ENCODE results near the gene GP2. TPM values are rescaled to one million over a fixed set of nuclear protein-coding genes. Genes with fewer than 3 reads are reported as not detected.

GP2 gene
- total and polyA plus RNA-seq, 2 donors (not counting 1 experiment from before 2014, with no cell fraction given) = not detected

GRCh38 chr16:20355114-20355782 lies 27.9 kb upstream of the GP2 start:
- Mint-ChIP-seq H3K4me3 (no peak overlapping the region), H3K27me3 (peaks cover 12% of the 10 kb centered on the region), H3K4me1 (no peaks in the 10 kb centered on the region), H3K27ac (no peak overlapping the region), H3K9me3 (ENCODE audit: insufficient read depth) (peaks cover 2% of the 10 kb centered on the region)
- DNase-seq (no peak), ATAC-seq (ENCODE audit: low read depth) (no peak)
- ChIA-PET CTCF (no interaction called here), POLR2A (no interaction called here)
- 62% methylated on average over 5 of the region's 7 CpGs for WGBS (ENCODE audit: insufficient coverage)
- Histone ChIP-seq H3K4me1 (ENCODE audit: control insufficient read depth in 2 of 2, insufficient read depth in 2 of 2, low read length in 2 of 2) (no peaks in the 10 kb centered on the region), H3K27ac (ENCODE audit: low read length in 2 of 2) (no peak overlapping the region), H3K27me3 (replicated peaks in 1 of 4; ENCODE audit: control extremely low read depth in 1 of 4, control insufficient read depth in 3 of 4, insufficient read depth in 4 of 4, low read length in 3 of 4) (peaks cover 0 to 3% (median 0%) of the 10 kb centered on the region in 4 experiments), H3K9ac (ENCODE audit: low read length) (no peak overlapping the region), H3K79me2 (ENCODE audit: control insufficient read depth, insufficient read depth, low read length) (no peaks in the 10 kb centered on the region), H3K9me3 (ENCODE audit: control extremely low read depth in 1 of 3, control insufficient read depth in 2 of 3, insufficient read depth in 1 of 3, low read length in 2 of 3) (peaks cover 0 to 5% (median 0%) of the 10 kb centered on the region in 3 donors), H3K4me3 (ENCODE audit: control extremely low read depth in 1 of 5, extremely low read depth in 1 of 5, insufficient read depth in 1 of 5, low read depth in 2 of 5, low read length in 4 of 5) (no peak overlapping the region), H4K20me1 (ENCODE audit: control insufficient read depth, insufficient read depth, low read length, poor library complexity, severe bottlenecking) (no peaks in the 10 kb centered on the region), H3K4me2 (replicated peaks; ENCODE audit: low read depth, low read length, poor library complexity, severe bottlenecking) (no peak overlapping the region), H2AFZ (ENCODE audit: insufficient read depth, low read depth, low read length, poor library complexity, severe bottlenecking) (no peak overlapping the region), H3K36me3 (replicated peaks in 1 of 2; ENCODE audit: control extremely low read depth in 1 of 2, control insufficient read depth in 1 of 2, extremely low read depth in 1 of 2, insufficient read depth in 2 of 2, low read length in 1 of 2) (no peaks in the 10 kb centered on the region)
- intact Hi-C loops (cut with micrococcal nuclease) = no loop called here
- TF ChIP-seq EZH2 (IDR thresholded peaks at IDR 0.05; ENCODE audit: borderline replicate concordance, insufficient read depth, low read depth, low read length, poor library complexity, severe bottlenecking) = no peak
- TF ChIP-seq, protein P1, sequence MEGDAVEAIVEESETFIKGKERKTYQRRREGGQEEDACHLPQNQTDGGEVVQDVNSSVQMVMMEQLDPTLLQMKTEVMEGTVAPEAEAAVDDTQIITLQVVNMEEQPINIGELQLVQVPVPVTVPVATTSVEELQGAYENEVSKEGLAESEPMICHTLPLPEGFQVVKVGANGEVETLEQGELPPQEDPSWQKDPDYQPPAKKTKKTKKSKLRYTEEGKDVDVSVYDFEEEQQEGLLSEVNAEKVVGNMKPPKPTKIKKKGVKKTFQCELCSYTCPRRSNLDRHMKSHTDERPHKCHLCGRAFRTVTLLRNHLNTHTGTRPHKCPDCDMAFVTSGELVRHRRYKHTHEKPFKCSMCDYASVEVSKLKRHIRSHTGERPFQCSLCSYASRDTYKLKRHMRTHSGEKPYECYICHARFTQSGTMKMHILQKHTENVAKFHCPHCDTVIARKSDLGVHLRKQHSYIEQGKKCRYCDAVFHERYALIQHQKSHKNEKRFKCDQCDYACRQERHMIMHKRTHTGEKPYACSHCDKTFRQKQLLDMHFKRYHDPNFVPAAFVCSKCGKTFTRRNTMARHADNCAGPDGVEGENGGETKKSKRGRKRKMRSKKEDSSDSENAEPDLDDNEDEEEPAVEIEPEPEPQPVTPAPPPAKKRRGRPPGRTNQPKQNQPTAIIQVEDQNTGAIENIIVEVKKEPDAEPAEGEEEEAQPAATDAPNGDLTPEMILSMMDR (IDR thresholded peaks at IDR 0.05) = no peak

DNA sequence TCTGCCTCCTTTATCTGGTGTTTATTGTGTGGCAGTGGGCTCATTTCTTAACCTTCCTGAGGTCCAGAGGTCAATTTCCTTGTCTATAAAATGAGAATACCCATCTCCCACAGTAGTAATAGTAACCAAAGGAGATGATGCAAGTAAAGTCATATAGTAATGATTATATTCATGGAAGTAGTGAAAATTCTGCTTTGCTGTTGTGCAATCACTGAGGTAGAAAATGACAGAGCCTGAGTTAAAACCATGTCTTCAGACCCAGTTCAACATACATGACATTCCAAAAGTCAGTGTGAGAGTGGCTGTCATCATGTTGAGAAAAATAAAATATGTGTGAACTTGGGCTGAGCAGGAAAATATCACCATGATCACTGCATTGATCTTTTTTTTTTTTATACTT lies 26.1 kb upstream of the GP2 start:
- no peaks in the 10 kb centered on the region for H3K4me1 Mint-ChIP-seq
- Histone ChIP-seq H3K27ac (ENCODE audit: low read length in 2 of 2) (no peak overlapping the region), H2AFZ (ENCODE audit: insufficient read depth, low read depth, low read length, poor library complexity, severe bottlenecking) (no peak overlapping the region), H3K4me3 (ENCODE audit: control extremely low read depth in 1 of 5, extremely low read depth in 1 of 5, insufficient read depth in 1 of 5, low read depth in 2 of 5, low read length in 4 of 5) (no peak overlapping the region), H3K27me3 (replicated peaks in 1 of 4; ENCODE audit: control extremely low read depth in 1 of 4, control insufficient read depth in 3 of 4, insufficient read depth in 4 of 4, low read length in 3 of 4) (peaks cover 0 to 3% (median 0%) of the 10 kb centered on the region in 4 experiments), H3K36me3 (replicated peaks in 1 of 2; ENCODE audit: control extremely low read depth in 1 of 2, control insufficient read depth in 1 of 2, extremely low read depth in 1 of 2, insufficient read depth in 2 of 2, low read length in 1 of 2) (no peaks in the 10 kb centered on the region), H3K9me3 (ENCODE audit: control extremely low read depth in 1 of 3, control insufficient read depth in 2 of 3, insufficient read depth in 1 of 3, low read length in 2 of 3) (peaks cover 0 to 12% (median 0%) of the 10 kb centered on the region in 3 donors), H3K79me2 (ENCODE audit: control insufficient read depth, insufficient read depth, low read length) (no peaks in the 10 kb centered on the region), H4K20me1 (ENCODE audit: control insufficient read depth, insufficient read depth, low read length, poor library complexity, severe bottlenecking) (no peaks in the 10 kb centered on the region), H3K9ac (ENCODE audit: low read length) (no peak overlapping the region), H3K4me2 (replicated peaks; ENCODE audit: low read depth, low read length, poor library complexity, severe bottlenecking) (no peak overlapping the region), H3K4me1 (ENCODE audit: control insufficient read depth in 2 of 2, insufficient read depth in 2 of 2, low read length in 2 of 2) (no peaks in the 10 kb centered on the region)
- DNase-seq = no peak
- no peak for TF ChIP-seq EZH2 (IDR thresholded peaks at IDR 0.05; ENCODE audit: borderline replicate concordance, insufficient read depth, low read depth, low read length, poor library complexity, severe bottlenecking)
- TF ChIP-seq, protein P1 (IDR thresholded peaks at IDR 0.05) = no peak
- H3K27me3 Mint-ChIP-seq = peaks cover 12% of the 10 kb centered on the region
- intact Hi-C loops (cut with micrococcal nuclease) = no loop called here
- H3K4me3 Mint-ChIP-seq = no peak overlapping the region
- ChIA-PET POLR2A (no interaction called here), CTCF (no interaction called here)
- no peak overlapping the region for H3K27ac Mint-ChIP-seq
- peaks cover 2% of the 10 kb centered on the region for H3K9me3 Mint-ChIP-seq (ENCODE audit: insufficient read depth)
- ATAC-seq (ENCODE audit: low read depth) = no peak
